Gastrocnemius medialis (tissue), 4 donors: Measurements from ENCODE around the gene TRIM34. TPM values are rescaled to one million over a fixed set of nuclear protein-coding genes. Genes with fewer than 3 reads are reported as not detected.
"Not testable (repeated sequence)": the region's sequence is repeated elsewhere in the genome, so short reads cannot be mapped to it uniquely, and the experiment has no call there.

Source experiments
- ATAC-seq, 2 donors: fragments of 150-250 bp; one replicate each; pipeline ENCODE4 v1.9.1; 2016
- DNase-seq, 2 donors: peaks; one replicate each; pipeline ENCODE4 v3.0.0-alpha.2; 2019
- H3K27ac ChIP-seq, 4 donors: fragments of 200-600 bp; sonication (generic); 1 replicate in 1 of 4; 2 replicates in 3 of 4; pipeline ENCODE4 v1.5.1; 2016 to 2018; ENCODE audit warnings: mild to moderate bottlenecking in 2 of 4, moderate library complexity in 1 of 4
- H3K27me3 ChIP-seq, 3 donors: fragments of 200-600 bp; sonication (generic) in 2 of 3; 1 replicate in 1 of 3; 2 replicates in 2 of 3; pipeline versions ENCODE4 v1.5.1 to v1.6.0; 2016 to 2019; ENCODE audit warnings: mild to moderate bottlenecking in 1 of 3, moderate library complexity in 1 of 3
- H3K36me3 ChIP-seq, 2 donors: fragments of 200-600 bp; sonication (generic) in 1 of 2; one replicate each; pipeline ENCODE4 v1.5.1; 2017 to 2018
- H3K4me1 ChIP-seq, 2 donors: fragments of 200-600 bp; sonication (generic) in 1 of 2; one replicate each; pipeline ENCODE4 v1.5.1; 2016 to 2017; ENCODE audit warnings: mild to moderate bottlenecking in 2 of 2
- H3K4me3 ChIP-seq, 4 donors: fragments of 200-600 bp; sonication (generic) in 3 of 4; 1 replicate in 1 of 4; 2 replicates in 3 of 4; pipeline ENCODE4 v1.5.1; 2016 to 2019; ENCODE audit warnings: mild to moderate bottlenecking in 2 of 4
- H3K9me3 ChIP-seq, 3 donors: fragments of 200-600 bp; sonication (generic) in 2 of 3; 1 replicate in 1 of 3; 2 replicates in 2 of 3; pipeline ENCODE4 v1.5.1; 2016 to 2019
- POLR2A ChIP-seq, 2 donors: fragments of 450-650 bp; IDR thresholded peaks; one replicate each; pipeline ENCODE4 v1.6.1; 2017; ENCODE audit warnings: antibody characterized with exemption in 2 of 2, mild to moderate bottlenecking in 2 of 2, moderate library complexity in 2 of 2
- in situ Hi-C, 4 donors: fragments of 200-750 bp; cut with MboI; loops; one replicate each; pipeline versions ENCODE4 v1.15.0 to v1.8.0; 2017; ENCODE audit warnings: low sequenced_read_pairs in 4 of 4
- intact Hi-C: fragments of 100-400 bp; cut with DNase I; formaldehyde crosslinking; loops from one replicate; pipeline ENCODE4 v1.15.1; 2023; ENCODE audit warnings: low total_unique reads
- total RNA-seq, 4 donors: library from RNA; depleted of rRNA; stranded (reverse); fragments of >200 nt; gene quantifications; one replicate each; pipeline versions ENCODE4 v1.1.0 to v1.2.3, GENCODE V29; 2016
- TF ChIP-seq, protein P1 (sequence below), 5 experiments: fragments of 450-650 bp in 3 of 5; fragments of 200-600 bp in 2 of 5; sonication (generic) in 2 of 5; IDR thresholded peaks in 4 of 5; conservative IDR thresholded peaks in 1 of 5; 1 replicate in 4 of 5; 2 replicates in 1 of 5; pipeline ENCODE4 v1.5.1; 2016 to 2019; ENCODE audit warnings: antibody characterized with exemption in 5 of 5, mild to moderate bottlenecking in 3 of 5, moderate library complexity in 3 of 5

The TRIM34 gene
- total RNA-seq, 4 donors from 2014 or later = 0.32 to 1.6 (median 1.2) TPM

DNA sequence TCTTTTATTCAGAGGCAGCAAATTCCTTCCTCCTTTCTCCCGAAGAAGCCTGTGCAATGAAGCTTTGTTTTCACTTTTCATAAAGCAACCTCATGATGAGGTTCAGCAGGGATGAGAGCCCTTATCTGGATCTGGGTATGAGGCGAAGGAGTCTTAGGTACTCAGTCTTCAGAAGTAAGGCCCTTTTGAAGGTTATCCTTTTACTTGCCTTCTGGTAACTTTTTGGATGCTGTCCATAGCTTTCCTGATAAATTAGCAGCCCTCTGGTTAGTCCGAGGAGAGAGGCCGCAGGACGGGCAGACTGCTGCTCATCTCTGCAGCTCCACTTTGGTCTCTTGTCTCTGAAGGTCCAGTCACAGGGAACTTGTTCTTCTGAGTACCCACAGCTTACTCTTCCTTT is 65.9 kb downstream of the TRIM34 start:
- H3K36me3 ChIP-seq = no peaks in the 10 kb centered on the region
- in situ Hi-C loops (no loop called here), intact Hi-C loops (loop anchor here (5.0 kb wide), 1 partner anchor 117 kb away; the partner anchor contains the start of gene OR52N2)
- peak overlapping the region; percentile 39 to 53 (median 48) for H3K4me3 ChIP-seq
- no peaks in the 10 kb centered on the region for H3K9me3 ChIP-seq
- peak overlapping the region; percentile 63 to 84 (median 72) for H3K27ac ChIP-seq
- H3K27me3 ChIP-seq = no peaks in the 10 kb centered on the region
- DNase-seq (no peak), ATAC-seq (peak in 1 of 2 donors; percentile 14)
- H3K4me1 ChIP-seq = peaks cover 0 to 10% of the 10 kb centered on the region in 2 donors
- TF ChIP-seq, protein P1, sequence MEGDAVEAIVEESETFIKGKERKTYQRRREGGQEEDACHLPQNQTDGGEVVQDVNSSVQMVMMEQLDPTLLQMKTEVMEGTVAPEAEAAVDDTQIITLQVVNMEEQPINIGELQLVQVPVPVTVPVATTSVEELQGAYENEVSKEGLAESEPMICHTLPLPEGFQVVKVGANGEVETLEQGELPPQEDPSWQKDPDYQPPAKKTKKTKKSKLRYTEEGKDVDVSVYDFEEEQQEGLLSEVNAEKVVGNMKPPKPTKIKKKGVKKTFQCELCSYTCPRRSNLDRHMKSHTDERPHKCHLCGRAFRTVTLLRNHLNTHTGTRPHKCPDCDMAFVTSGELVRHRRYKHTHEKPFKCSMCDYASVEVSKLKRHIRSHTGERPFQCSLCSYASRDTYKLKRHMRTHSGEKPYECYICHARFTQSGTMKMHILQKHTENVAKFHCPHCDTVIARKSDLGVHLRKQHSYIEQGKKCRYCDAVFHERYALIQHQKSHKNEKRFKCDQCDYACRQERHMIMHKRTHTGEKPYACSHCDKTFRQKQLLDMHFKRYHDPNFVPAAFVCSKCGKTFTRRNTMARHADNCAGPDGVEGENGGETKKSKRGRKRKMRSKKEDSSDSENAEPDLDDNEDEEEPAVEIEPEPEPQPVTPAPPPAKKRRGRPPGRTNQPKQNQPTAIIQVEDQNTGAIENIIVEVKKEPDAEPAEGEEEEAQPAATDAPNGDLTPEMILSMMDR (IDR thresholded peaks at IDR 0.05 in 4 of 5, conservative IDR thresholded peaks at IDR 0.05 in 1 of 5) = no peak
- TF ChIP-seq POLR2A (IDR thresholded peaks at IDR 0.05) = no peak

DNA sequence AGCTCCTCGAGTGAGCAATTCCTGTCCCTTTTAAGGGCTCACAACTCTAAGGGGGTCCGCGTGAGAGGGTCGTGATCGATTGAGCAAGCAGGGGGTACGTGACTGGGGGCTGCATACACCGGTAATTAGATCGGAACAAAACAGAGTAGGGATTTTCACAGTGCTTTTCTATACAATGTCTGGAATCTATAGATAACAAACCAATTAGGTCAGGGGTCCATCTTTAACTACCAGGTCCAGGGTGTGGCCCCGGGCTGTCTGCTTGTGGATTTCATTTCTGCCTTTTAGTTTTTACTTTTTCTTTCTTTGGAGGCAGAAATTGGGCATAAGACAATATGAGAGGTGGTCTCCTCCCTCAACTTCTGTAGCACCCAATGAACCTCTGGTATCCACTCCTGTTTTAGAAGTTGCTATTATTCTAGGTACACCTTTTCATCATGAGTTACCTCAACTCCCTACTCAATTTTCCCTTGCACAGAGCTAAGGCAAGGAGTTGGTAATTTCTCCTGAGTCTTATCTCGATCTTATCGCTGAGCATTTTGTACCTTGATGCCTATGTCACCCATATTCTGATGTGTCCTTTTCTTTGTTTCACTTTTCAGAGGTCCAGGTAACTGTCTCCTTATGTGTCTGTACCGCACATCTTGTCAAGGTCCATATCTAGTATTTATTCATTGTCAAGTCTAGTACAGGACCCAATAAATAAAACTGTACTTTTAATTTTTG is 66.6 kb downstream of the TRIM34 start:
- peak overlapping the region; percentile 39 to 53 (median 48) for H3K4me3 ChIP-seq
- in situ Hi-C loops, H3K4me1 ChIP-seq, DNase-seq, H3K27me3 ChIP-seq, H3K36me3 ChIP-seq, ATAC-seq, H3K9me3 ChIP-seq: not testable (repeated sequence)
- intact Hi-C loops = loop anchor here (5.0 kb wide), 1 partner anchor 116 kb away; the partner anchor contains the start of gene OR52N2
- peak overlapping the region; percentile 63 to 84 (median 72) for H3K27ac ChIP-seq

DNA sequence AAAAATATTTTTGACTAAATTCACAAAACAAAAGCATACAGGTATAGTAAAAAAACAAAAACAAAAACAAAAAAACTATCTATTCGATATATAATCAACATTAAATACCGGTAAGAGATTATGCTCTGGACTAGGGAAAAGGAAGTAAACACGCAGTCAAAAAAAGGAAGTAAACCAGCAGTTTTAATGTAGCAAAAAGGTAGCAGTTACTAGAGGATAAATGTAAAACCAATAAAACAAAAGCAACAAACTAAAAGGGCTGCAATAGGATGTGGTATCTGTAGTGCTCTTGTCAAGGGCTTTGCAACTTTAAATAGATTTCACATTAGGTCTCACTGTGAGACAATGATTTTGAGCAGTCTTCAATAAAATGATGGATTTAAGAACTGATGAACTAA is 67.2 kb downstream of the TRIM34 start:
- peaks cover 0 to 10% of the 10 kb centered on the region in 2 donors for H3K4me1 ChIP-seq

More for the DNA sequence above, 67.2 kb downstream of the TRIM34 start:
- Histone ChIP-seq H3K36me3 (no peaks in the 10 kb centered on the region), H3K4me3 (peak overlapping the region; percentile 39 to 53 (median 48)), H3K27ac (peak overlapping the region in 3 of 4 donors; percentile 39 to 73 (median 72)), H3K9me3 (no peaks in the 10 kb centered on the region), H3K27me3 (no peaks in the 10 kb centered on the region)
- TF ChIP-seq POLR2A (IDR thresholded peaks at IDR 0.05) = no peak
- TF ChIP-seq, protein P1 (IDR thresholded peaks at IDR 0.05 in 4 of 5, conservative IDR thresholded peaks at IDR 0.05 in 1 of 5) = no peak
- DNase-seq = no peak
- intact Hi-C loops = loop anchor here (5.0 kb wide), 1 partner anchor 115 kb away; the partner anchor contains the start of gene OR52N2
- in situ Hi-C loops = no loop called here
- ATAC-seq = no peak

Other genes with a start within 250 kb of the TRIM34 start
- gene OR51M1, start 241.2 kb upstream of the TRIM34 start, total RNA-seq = not detected
- not detected for gene OR51Q1, start 202.9 kb upstream of the TRIM34 start, total RNA-seq
- gene OR51I1, start 183.5 kb upstream of the TRIM34 start, total RNA-seq = not detected
- gene OR51I2, start 175.7 kb upstream of the TRIM34 start, total RNA-seq = not detected
- not detected for gene OR52D1, start 136.3 kb upstream of the TRIM34 start, total RNA-seq
- not detected for gene UBQLN3, start 115.0 kb upstream of the TRIM34 start, total RNA-seq
- gene UBQLNL, start 108.3 kb upstream of the TRIM34 start, total RNA-seq = under 1 TPM in 1 of 4 donors, not detected in 3; 0.25 TPM
- gene OR52H1, start 76.5 kb upstream of the TRIM34 start, total RNA-seq = not detected
- gene OR52B6, start 44.1 kb upstream of the TRIM34 start, total RNA-seq = not detected
- gene TRIM6, start 28.4 kb upstream of the TRIM34 start, total RNA-seq = under 1 TPM; 0.15 to 0.35 (median 0.28) TPM
- 1 to 10 TPM; 2.3 to 3.9 (median 2.6) TPM for gene TRIM5, start 60.1 kb downstream of the TRIM34 start, total RNA-seq
- gene TRIM22, start 64.8 kb downstream of the TRIM34 start, total RNA-seq = 10 to 100 TPM in 2 of 4 donors, 1 to 10 TPM in 2; 5.3 to 15.8 (median 8.8) TPM
- not detected for gene OR56B1, start 111.4 kb downstream of the TRIM34 start, total RNA-seq
- not detected for gene OR52N4, start 129.2 kb downstream of the TRIM34 start, total RNA-seq
- not detected for gene OR52N5, start 158.4 kb downstream of the TRIM34 start, total RNA-seq
- gene OR52N1, start 166.3 kb downstream of the TRIM34 start, total RNA-seq = not detected
- not detected for gene OR52N2, start 183.9 kb downstream of the TRIM34 start, total RNA-seq
- gene OR52E6, start 216.9 kb downstream of the TRIM34 start, total RNA-seq = not detected
- not detected for gene OR52E8, start 232.7 kb downstream of the TRIM34 start, total RNA-seq